HG02678 (cell line): ENCODE data around the gene KCNJ9.
"Not testable (repeated sequence)": the region's sequence is repeated elsewhere in the genome, so short reads cannot be mapped to it uniquely, and the experiment has no call there.

Experiments used
- ATAC-seq: cut with Tn5 transposase; IDR thresholded peaks from one replicate; pipeline ENCODE4 v1.9.1; 2021; ENCODE audit warnings: mild to moderate bottlenecking, moderate library complexity; ENCODE audit not compliant: unreplicated experiment

Gene KCNJ9

GRCh38 chr1:160101717-160102522 lies 20.6 kb downstream of the KCNJ9 start:
- no peak for ATAC-seq

GRCh38 chr1:160103658-160104408 lies 22.5 kb downstream of the KCNJ9 start:
- no peak for ATAC-seq

GRCh38 chr1:160104486-160104885 lies 23.1 kb downstream of the KCNJ9 start:
- no peak for ATAC-seq

GRCh38 chr1:160105155-160105554 lies 23.8 kb downstream of the KCNJ9 start:
- ATAC-seq = no peak

GRCh38 chr1:160107512-160107911 lies 26.2 kb downstream of the KCNJ9 start:
- no peak for ATAC-seq

GRCh38 chr1:160108888-160109662 lies 27.7 kb downstream of the KCNJ9 start:
- ATAC-seq = no peak

GRCh38 chr1:160109686-160110085 lies 28.3 kb downstream of the KCNJ9 start:
- no peak for ATAC-seq

GRCh38 chr1:160111462-160111861 lies 30.1 kb downstream of the KCNJ9 start:
- ATAC-seq = not testable (repeated sequence)

- ATAC-seq = no peak
Observed at GRCh38 chr1:160112357-160112756, 31.0 kb downstream of the KCNJ9 start.

- ATAC-seq = no peak
Observed at GRCh38 chr1:160113407-160113806, 32.1 kb downstream of the KCNJ9 start.

GRCh38 chr1:160114085-160114484 lies 32.7 kb downstream of the KCNJ9 start:
- no peak for ATAC-seq

GRCh38 chr1:160115545-160116282 lies 34.4 kb downstream of the KCNJ9 start, which contains the start of gene ATP1A2:
Gene ATP1A2, plus strand, starts transcription at chr1:160115759. Its CDS starts 103 bp downstream, at chr1:160115862.
- ATAC-seq = no peak

GRCh38 chr1:160116283-160117147 lies 35.2 kb downstream of the KCNJ9 start:
- no peak for ATAC-seq

GRCh38 chr1:160117300-160117699 lies 36.0 kb downstream of the KCNJ9 start:
- no peak for ATAC-seq

GRCh38 chr1:160117709-160118183 lies 36.4 kb downstream of the KCNJ9 start:
- no peak for ATAC-seq

- no peak for ATAC-seq
Observed at GRCh38 chr1:160118928-160119327, 37.6 kb downstream of the KCNJ9 start.

GRCh38 chr1:160120797-160121196 lies 39.5 kb downstream of the KCNJ9 start:
- no peak for ATAC-seq

- no peak for ATAC-seq
Observed at GRCh38 chr1:160121388-160121787, 40.0 kb downstream of the KCNJ9 start.

- no peak for ATAC-seq
Observed at GRCh38 chr1:160122978-160123495, 41.7 kb downstream of the KCNJ9 start.
